Astrocyte (in vitro differentiated cells and primary cell): ENCODE data around the gene CFHR4. TPM values are rescaled to one million over a fixed set of nuclear protein-coding genes. Genes with fewer than 3 reads are reported as not detected.

Experiments
- DNase-seq: peaks from one replicate; pipeline ENCODE4 v3.0.0-alpha.2; 2010; ENCODE audit warnings: low read depth
- FAIRE-seq: peaks from 2 replicates; lab custom pipeline; 2011; peaks lifted over from hg19 to GRCh38; lab: Jason Lieb, UNC
- H2AFZ ChIP-seq: 2 replicates; pipeline ENCODE4 v1.6.0; 2012; ENCODE audit warnings: low read depth, low read length, inconsistent platforms
- H3K27ac ChIP-seq: 2 replicates; pipeline ENCODE4 v1.5.1; 2011; ENCODE audit warnings: low read depth, low read length, inconsistent platforms
- H3K27me3 ChIP-seq: 2 replicates; pipeline ENCODE4 v1.6.0; 2011; ENCODE audit warnings: low read length, inconsistent platforms; ENCODE audit not compliant: insufficient read depth
- H3K36me3 ChIP-seq: 2 replicates; pipeline ENCODE4 v1.5.1; 2011; ENCODE audit warnings: low read length, inconsistent platforms; ENCODE audit not compliant: insufficient read depth
- H3K4me1 ChIP-seq: 2 replicates; pipeline ENCODE4 v1.5.1; 2011; ENCODE audit warnings: low read length, inconsistent platforms; ENCODE audit not compliant: insufficient read depth
- H3K4me2 ChIP-seq: 2 replicates; pipeline ENCODE4 v1.6.0; 2012; ENCODE audit warnings: low read length, inconsistent platforms
- H3K4me3 ChIP-seq: 2 replicates; pipeline ENCODE4 v1.5.1; 2011; ENCODE audit warnings: low read depth, mild to moderate bottlenecking, low read length, inconsistent platforms; ENCODE audit not compliant: insufficient read depth
- H3K79me2 ChIP-seq: 2 replicates; pipeline ENCODE4 v1.6.0; 2012; ENCODE audit warnings: mild to moderate bottlenecking, low read length, inconsistent platforms; ENCODE audit not compliant: insufficient read depth
- H3K9ac ChIP-seq: 2 replicates; pipeline ENCODE4 v1.6.0; 2012; ENCODE audit warnings: mild to moderate bottlenecking, low read length, inconsistent platforms
- H3K9me3 ChIP-seq: 2 replicates; pipeline ENCODE4 v1.5.1; 2012; ENCODE audit warnings: low read depth, mild to moderate bottlenecking, low read length, inconsistent platforms; ENCODE audit not compliant: insufficient read depth
- H4K20me1 ChIP-seq: 2 replicates; pipeline ENCODE4 v1.6.0; 2012; ENCODE audit warnings: low read length, inconsistent platforms; ENCODE audit not compliant: insufficient read depth
- H3K27ac Mint-ChIP-seq: one replicate; pipeline ENCODE4 v1.8.0; 2021; ENCODE audit warnings: mild to moderate bottlenecking, mixed read lengths; ENCODE audit not compliant: unreplicated experiment
- H3K27me3 Mint-ChIP-seq: one replicate; pipeline ENCODE4 v1.8.0; 2021; ENCODE audit warnings: low read depth, mixed read lengths; ENCODE audit not compliant: unreplicated experiment
- H3K36me3 Mint-ChIP-seq: one replicate; pipeline ENCODE4 v1.8.0; 2021; ENCODE audit warnings: low read depth, mixed read lengths; ENCODE audit not compliant: unreplicated experiment
- H3K4me1 Mint-ChIP-seq: one replicate; pipeline ENCODE4 v1.8.0; 2021; ENCODE audit warnings: low read depth, mixed read lengths; ENCODE audit not compliant: unreplicated experiment
- H3K4me3 Mint-ChIP-seq: one replicate; pipeline ENCODE4 v1.8.0; 2021; ENCODE audit warnings: mild to moderate bottlenecking, moderate library complexity, mixed read lengths; ENCODE audit not compliant: unreplicated experiment
- H3K9me3 Mint-ChIP-seq: one replicate; pipeline ENCODE4 v1.8.0; 2021; ENCODE audit warnings: mild to moderate bottlenecking, mixed read lengths; ENCODE audit not compliant: unreplicated experiment
- CTCF ChIP-seq: IDR thresholded peaks from 2 replicates; pipeline ENCODE4 v1.5.1; 2011; ENCODE audit warnings: low read depth, mild to moderate bottlenecking, inconsistent platforms, low read length, moderate library complexity; ENCODE audit not compliant: insufficient read depth
- EZH2 ChIP-seq: IDR thresholded peaks from 2 replicates; pipeline ENCODE4 v1.6.1; 2012; ENCODE audit warnings: mild to moderate bottlenecking, low read length, inconsistent platforms; ENCODE audit not compliant: insufficient read depth
- total RNA-seq: library from RNA; stranded (reverse); gene quantifications from 2 replicates; pipeline ENCODE4 v1.2.1, GENCODE V29; 2021

The CFHR4 gene
- total RNA-seq, 1 donor from 2014 or later = not detected

- Histone ChIP-seq H3K36me3 (no peaks in the 10 kb centered on the region), H3K9me3 (no peaks in the 10 kb centered on the region), H3K4me3 (no peak overlapping the region), H3K27ac (no peak overlapping the region), H3K4me2 (no peak overlapping the region), H3K27me3 (no peaks in the 10 kb centered on the region), H3K79me2 (no peaks in the 10 kb centered on the region), H3K4me1 (no peaks in the 10 kb centered on the region), H2AFZ (no peak overlapping the region), H3K9ac (no peak overlapping the region), H4K20me1 (no peaks in the 10 kb centered on the region)
- H3K27ac Mint-ChIP-seq = no peak overlapping the region
- FAIRE-seq = no peak
- no peaks in the 10 kb centered on the region for H3K36me3 Mint-ChIP-seq
- H3K9me3 Mint-ChIP-seq = no peaks in the 10 kb centered on the region
- H3K4me1 Mint-ChIP-seq = no peaks in the 10 kb centered on the region
- no peak overlapping the region for H3K4me3 Mint-ChIP-seq
- TF ChIP-seq CTCF (no peak), EZH2 (no peak)
- DNase-seq = no peak
- no peaks in the 10 kb centered on the region for H3K27me3 Mint-ChIP-seq
These were observed 73.0 kb downstream of the CFHR4 start for GRCh38 chr1:196960854-196961253.

Other genes with a start within 250 kb of the CFHR4 start
- 15.8 and 32.3 TPM in 2 replicates for gene CFH, start 236.0 kb upstream of the CFHR4 start, total RNA-seq
- not detected in 2 replicates for gene CFHR3, start 113.2 kb upstream of the CFHR4 start, total RNA-seq
- gene CFHR1, start 68.3 kb upstream of the CFHR4 start, total RNA-seq = 0.23 TPM in 1 of 2 replicates, not detected in the other
- not detected in 2 replicates for gene CFHR2, start 55.7 kb downstream of the CFHR4 start, total RNA-seq
- not detected in 2 replicates for gene CFHR5, start 89.5 kb downstream of the CFHR4 start, total RNA-seq
- gene F13B, start 179.2 kb downstream of the CFHR4 start, total RNA-seq = not detected in 2 replicates